Measurements from ENCODE around the gene PROP1. TPM values are rescaled to one million over a fixed set of nuclear protein-coding genes. Genes with fewer than 3 reads are reported as not detected.

PROP1 gene
- total and polyA plus RNA-seq, 2 donors (not counting 3 experiments of a cell fraction or from before 2014, with no cell fraction given) = not detected

GRCh38 chr5:177964471-177964870 lies 31.6 kb downstream of the PROP1 start:
- Histone ChIP-seq H3K27me3 (ENCODE audit: control insufficient read depth in 2 of 2, insufficient read depth in 2 of 2, low read length in 2 of 2) (no peaks in the 10 kb centered on the region), H2AFZ (ENCODE audit: low read depth, low read length) (no peak overlapping the region), H3K9me3 (replicated peaks; ENCODE audit: control insufficient read depth, insufficient read depth, low read length) (no peaks in the 10 kb centered on the region), H3K9ac (replicated peaks; ENCODE audit: extremely low read depth, insufficient read depth, low read length) (no peak overlapping the region), H3K4me1 (ENCODE audit: control insufficient read depth, extremely low read depth, insufficient read depth, low read length) (peaks cover 17% of the 10 kb centered on the region), H3K4me3 (replicated peaks in 1 of 3; ENCODE audit: insufficient read depth in 1 of 3, low read depth in 1 of 3, low read length in 3 of 3) (no peak overlapping the region), H3K4me2 (ENCODE audit: insufficient read depth, low read length) (no peak overlapping the region), H3K9me1 (replicated peaks; ENCODE audit: control insufficient read depth, extremely low read depth, insufficient read depth, low read length) (no peaks in the 10 kb centered on the region), H3K79me2 (ENCODE audit: control insufficient read depth, insufficient read depth, low read length) (no peaks in the 10 kb centered on the region), H3K36me3 (ENCODE audit: control insufficient read depth in 2 of 2, extremely low read depth in 1 of 2, insufficient read depth in 2 of 2, low read length in 2 of 2) (no peaks in the 10 kb centered on the region), H3K27ac (ENCODE audit: insufficient read depth, low read depth, low read length) (no peak overlapping the region), H4K20me1 (replicated peaks; ENCODE audit: control insufficient read depth, extremely low read depth, insufficient read depth, low read length) (no peaks in the 10 kb centered on the region)
- dilution Hi-C loops (cut with MboI; ENCODE audit: extremely low pct_ligation_motif_present, low sequenced_read_pairs) = no loop called here
- CTCF ChIA-PET = no interaction called here
- DNase-seq (ENCODE audit: low read depth, low spot score) (no peak), FAIRE-seq (no peak)
- intact Hi-C loops (cut with micrococcal nuclease) = no loop called here
- BruUV-seq (replicated peaks) = no TSS peak
- POLR2A ChIA-PET = interaction anchor here (0.6 kb wide), 1 partner anchor 12 kb away, joined by 4 read pairs; no protein-coding TSS in a partner anchor
- TF ChIP-seq JUN (IDR thresholded peaks at IDR 0.05; ENCODE audit: borderline replicate concordance, insufficient read depth, insufficient read length, low read depth) (no peak), GATA2 (IDR thresholded peaks at IDR 0.05; ENCODE audit: insufficient read depth, insufficient read length, low read depth, low read length) (no peak), POLR2AphosphoS5 (IDR thresholded peaks at IDR 0.05; ENCODE audit: insufficient read depth, low read depth, low read length) (no peak), FOS (IDR thresholded peaks at IDR 0.05; ENCODE audit: borderline replicate concordance, insufficient read depth, low read length) (no peak), MAX (IDR thresholded peaks at IDR 0.05; ENCODE audit: insufficient read depth, insufficient read length) (no peak), CTCF (IDR thresholded peaks at IDR 0.05; ENCODE audit: extremely low read depth in 1 of 2, insufficient read depth in 1 of 2, low read depth in 1 of 2, low read length in 2 of 2) (no peak), POLR2A (IDR thresholded peaks at IDR 0.05; ENCODE audit: low read depth, low read length) (no peak), EZH2 (IDR thresholded peaks at IDR 0.05; ENCODE audit: borderline replicate concordance, low read depth, low read length, severe bottlenecking) (no peak), MYC (IDR thresholded peaks at IDR 0.05; ENCODE audit: low read depth, low read length) (no peak)

Data from endothelial cell of umbilical vein (primary cell).